H1 (cell line): Measurements from ENCODE around the gene CRYGA. TPM values are rescaled to one million over a fixed set of nuclear protein-coding genes. Genes with fewer than 3 reads are reported as not detected.

ENCODE experiments used
- CTCF ChIA-PET: fragments of 300-600 bp; sonication (Branson Sonifier 250); formaldehyde crosslinking; loops from one replicate; lab custom pipeline; 2021; ENCODE audit not compliant: partially characterized antibody; lab: Charles Lee
- POLR2A ChIA-PET: fragments of 300-600 bp; sonication (Branson Sonifier 250); formaldehyde crosslinking; loops from one replicate; lab custom pipeline; 2021; ENCODE audit warnings: inconsistent platforms; ENCODE audit not compliant: partially characterized antibody; lab: Charles Lee
- DNase-seq, 2 experiments: peaks; one replicate each; pipeline versions ENCODE4 v3.0.0 to v3.0.0-alpha.2; 2010 to 2022; ENCODE audit warnings: low spot score in 2 of 2, low read depth in 1 of 2, mixed read lengths in 1 of 2
- FAIRE-seq: peaks from 2 replicates; lab custom pipeline; 2011; peaks lifted over from hg19 to GRCh38; lab: Jason Lieb, UNC
- H2AFZ ChIP-seq: 2 replicates; pipeline ENCODE4 v1.8.1; 2012; ENCODE audit warnings: low read length, inconsistent platforms
- H2AK5ac ChIP-seq: 2 replicates; pipeline ENCODE4 v1.6.1; 2013; ENCODE audit warnings: low read depth, low read length
- H2BK120ac ChIP-seq: replicated peaks from 2 replicates; pipeline ENCODE3; 2013; ENCODE audit warnings: low read depth, low read length, inconsistent platforms
- H2BK12ac ChIP-seq: 2 replicates; pipeline ENCODE4 v1.6.1; 2013; ENCODE audit warnings: low read depth, low read length
- H2BK15ac ChIP-seq: 2 replicates; pipeline ENCODE4 v1.6.1; 2013; ENCODE audit warnings: low read length
- H2BK20ac ChIP-seq: 2 replicates; pipeline ENCODE4 v1.6.1; 2013; ENCODE audit warnings: low read length
- H2BK5ac ChIP-seq: 2 replicates; pipeline ENCODE4 v1.6.1; 2013; ENCODE audit warnings: low read depth, low read length
- H3K14ac ChIP-seq: 2 replicates; pipeline ENCODE4 v1.6.1; 2013; ENCODE audit warnings: inconsistent platforms; ENCODE audit not compliant: insufficient read length
- H3K18ac ChIP-seq: 2 replicates; pipeline ENCODE4 v1.6.1; 2013; ENCODE audit warnings: low read length; ENCODE audit errors: extremely low read depth
- H3K23ac ChIP-seq: 2 replicates; pipeline ENCODE4 v1.6.1; 2013; ENCODE audit warnings: inconsistent platforms; ENCODE audit not compliant: insufficient read length
- H3K23me2 ChIP-seq: 2 replicates; pipeline ENCODE4 v1.6.1; 2013; ENCODE audit warnings: low read depth, low read length
- H3K27ac ChIP-seq: 2 replicates; pipeline ENCODE4 v1.6.1; 2011; ENCODE audit warnings: low read depth, low read length, inconsistent platforms
- H3K27me3 ChIP-seq, 4 experiments: replicated peaks in 1 of 4; 1 replicate in 1 of 4; 2 replicates in 3 of 4; pipeline versions ENCODE4 v1.6.1 to v1.8.1; 2011 to 2013; ENCODE audit warnings: low read length in 3 of 4, mild to moderate bottlenecking in 3 of 4, inconsistent platforms in 2 of 4, mixed read lengths in 2 of 4, moderate library complexity in 1 of 4; ENCODE audit not compliant: control insufficient read depth in 3 of 4, insufficient read depth in 3 of 4; ENCODE audit errors: extremely low read depth in 1 of 4
- H3K36me3 ChIP-seq, 4 experiments: 2 replicates each; pipeline versions ENCODE4 v1.6.1 to v1.8.1; 2011 to 2013; ENCODE audit warnings: mild to moderate bottlenecking in 4 of 4, low read length in 3 of 4, moderate library complexity in 2 of 4, control low read depth in 1 of 4, inconsistent platforms in 1 of 4; ENCODE audit not compliant: insufficient read depth in 4 of 4, control insufficient read depth in 2 of 4
- H3K4ac ChIP-seq: replicated peaks from 2 replicates; pipeline ENCODE3; 2013; ENCODE audit warnings: low read length, low read depth, mixed read lengths, inconsistent platforms; ENCODE audit not compliant: insufficient read length
- H3K4me1 ChIP-seq, 4 experiments: replicated peaks in 1 of 4; 1 replicate in 1 of 4; 2 replicates in 3 of 4; pipeline versions ENCODE4 v1.6.1 to v1.8.1; 2011 to 2013; ENCODE audit warnings: low read length in 3 of 4, inconsistent platforms in 2 of 4, mixed read lengths in 1 of 4; ENCODE audit not compliant: insufficient read depth in 4 of 4, control insufficient read depth in 3 of 4
- H3K4me2 ChIP-seq, 2 experiments: 2 replicates each; pipeline versions ENCODE4 v1.6.1 to v1.8.1; 2011 to 2013; ENCODE audit warnings: low read depth in 2 of 2, low read length in 2 of 2, control low read depth in 1 of 2, inconsistent platforms in 1 of 2, mild to moderate bottlenecking in 1 of 2; ENCODE audit not compliant: insufficient read depth in 1 of 2
- H3K4me3 ChIP-seq, 4 experiments: fragments of 200-600, 300-600 bp in 1 of 4; sonication (generic), shearing (Covaris generic), sonication (Bioruptor Twin) in 1 of 4; 2 replicates each; pipeline versions ENCODE4 v1.5.1 to v1.8.1; 2011 to 2016; ENCODE audit warnings: low read length in 4 of 4, low read depth in 3 of 4, control low read depth in 2 of 4, inconsistent platforms in 2 of 4, mild to moderate bottlenecking in 2 of 4, mixed read lengths in 1 of 4, moderate library complexity in 1 of 4; ENCODE audit not compliant: insufficient read depth in 2 of 4; ENCODE audit errors: extremely low read depth in 1 of 4
- H3K56ac ChIP-seq: replicated peaks from 2 replicates; pipeline ENCODE3; 2013; ENCODE audit warnings: low read depth, mild to moderate bottlenecking, mixed read lengths, low read length, inconsistent platforms; ENCODE audit not compliant: insufficient read length
- H3K79me1 ChIP-seq: 2 replicates; pipeline ENCODE4 v1.6.1; 2013; ENCODE audit warnings: low read depth, low read length, control low read depth
- H3K79me2 ChIP-seq, 2 experiments: 2 replicates each; pipeline versions ENCODE4 v1.6.1 to v1.8.1; 2012 to 2013; ENCODE audit warnings: low read length in 2 of 2, mild to moderate bottlenecking in 2 of 2, inconsistent platforms in 1 of 2; ENCODE audit not compliant: insufficient read depth in 2 of 2, control insufficient read depth in 1 of 2
- H3K9ac ChIP-seq, 4 experiments: replicated peaks in 1 of 4; 1 replicate in 1 of 4; 2 replicates in 3 of 4; pipeline versions ENCODE4 v1.6.1 to v1.8.1; 2011 to 2013; ENCODE audit warnings: low read depth in 3 of 4, low read length in 3 of 4, control low read depth in 2 of 4, mild to moderate bottlenecking in 2 of 4, moderate library complexity in 2 of 4, inconsistent platforms in 1 of 4; ENCODE audit errors: extremely low read depth in 1 of 4
- H3K9me3 ChIP-seq, 2 experiments: 2 replicates each; pipeline versions ENCODE4 v1.6.1 to v1.8.1; 2012 to 2013; ENCODE audit warnings: mild to moderate bottlenecking in 2 of 2, moderate library complexity in 2 of 2, control low read depth in 1 of 2, inconsistent platforms in 1 of 2, low read depth in 1 of 2, low read length in 1 of 2, mixed read lengths in 1 of 2; ENCODE audit not compliant: insufficient read depth in 2 of 2
- H4K20me1 ChIP-seq, 2 experiments: replicated peaks in 1 of 2; 2 replicates each; pipeline versions ENCODE3 to v1.8.1; 2011 to 2013; ENCODE audit warnings: inconsistent platforms in 2 of 2, low read length in 2 of 2, mild to moderate bottlenecking in 1 of 2; ENCODE audit not compliant: insufficient read depth in 2 of 2, control insufficient read depth in 1 of 2
- H4K5ac ChIP-seq: 2 replicates; pipeline ENCODE4 v1.6.1; 2013; ENCODE audit warnings: low read length, low read depth, mixed read lengths, inconsistent platforms; ENCODE audit not compliant: insufficient read length
- H4K8ac ChIP-seq: 2 replicates; pipeline ENCODE4 v1.8.0; 2013; ENCODE audit warnings: mild to moderate bottlenecking, moderate library complexity, low read length, inconsistent platforms; ENCODE audit not compliant: insufficient read depth; ENCODE audit errors: extremely low read depth
- H4K91ac ChIP-seq: replicated peaks from 2 replicates; pipeline ENCODE3; 2013; ENCODE audit warnings: low read length, mixed read lengths, inconsistent platforms; ENCODE audit not compliant: insufficient read length
- ATF2 ChIP-seq: IDR thresholded peaks from 2 replicates; pipeline ENCODE4 v1.6.1; 2012; ENCODE audit warnings: low read length, inconsistent platforms
- EP300 ChIP-seq, 2 experiments: IDR thresholded peaks; 1 replicate in 1 of 2; 2 replicates in 1 of 2; pipeline ENCODE4 v1.6.1; 2011 to 2012; ENCODE audit warnings: low read depth in 2 of 2, low read length in 2 of 2, mild to moderate bottlenecking in 2 of 2, borderline replicate concordance in 1 of 2, inconsistent platforms in 1 of 2, moderate library complexity in 1 of 2
- FOSL1 ChIP-seq: IDR thresholded peaks from 2 replicates; pipeline ENCODE4 v1.6.1; 2011; ENCODE audit warnings: mild to moderate bottlenecking, low read depth, low read length, moderate library complexity; ENCODE audit not compliant: insufficient read depth
- HDAC2 ChIP-seq, 2 experiments: fragments of 300-600 bp in 1 of 2; sonication (generic) in 1 of 2; IDR thresholded peaks; 2 replicates each; pipeline ENCODE4 v1.6.1; 2011 to 2012; ENCODE audit warnings: low read depth in 2 of 2, low read length in 2 of 2, mild to moderate bottlenecking in 2 of 2, moderate library complexity in 2 of 2, borderline replicate concordance in 1 of 2, inconsistent platforms in 1 of 2
- HDAC6 ChIP-seq: IDR thresholded peaks from one replicate; pipeline ENCODE4 v1.7.1; 2012; ENCODE audit warnings: low read depth, mild to moderate bottlenecking, inconsistent platforms, low read length, moderate library complexity
- KDM1A ChIP-seq: fragments of 200-600, 300-600 bp; sonication (generic); IDR thresholded peaks from 2 replicates; pipeline ENCODE4 v1.7.1; 2016; ENCODE audit warnings: mild to moderate bottlenecking, low read length, borderline replicate concordance
- RFX5 ChIP-seq: IDR thresholded peaks from 2 replicates; pipeline ENCODE4 v1.6.1; 2011; ENCODE audit warnings: low read depth, low read length, improper control_type of control experiment, borderline replicate concordance
- SIRT6 ChIP-seq: IDR thresholded peaks from one replicate; pipeline ENCODE4 v1.7.1; 2012; ENCODE audit warnings: low read length, inconsistent platforms
- SIX5 ChIP-seq: IDR thresholded peaks from 2 replicates; pipeline ENCODE4 v1.6.1; 2011; ENCODE audit warnings: mild to moderate bottlenecking, low read depth, low read length
- SP2 ChIP-seq: IDR thresholded peaks from 2 replicates; pipeline ENCODE4 v1.6.1; 2012; ENCODE audit warnings: mild to moderate bottlenecking, low read length, inconsistent platforms
- TBP ChIP-seq: IDR thresholded peaks from 2 replicates; pipeline ENCODE4 v1.6.1; 2011; ENCODE audit warnings: low read depth, low read length, improper control_type of control experiment
- ZNF274 ChIP-seq: IDR thresholded peaks from 2 replicates; pipeline ENCODE4 v1.7.0; 2012; ENCODE audit warnings: low read length, borderline replicate concordance; ENCODE audit errors: extremely low read depth
- WGBS, 2 experiments: shearing (Covaris generic) in 1 of 2; methylation state at CpG; one replicate each; pipeline versions ENCODE4 v1.1.6 to v1.1.7; 2013 to 2015; ENCODE audit warnings: low lambda C conversion rate in 2 of 2, mixed read lengths in 2 of 2, inconsistent platforms in 1 of 2, low coverage in 1 of 2, missing lambda C conversion rate in 1 of 2; ENCODE audit not compliant: insufficient replicate concordance in 2 of 2, insufficient coverage in 1 of 2, insufficient read length in 1 of 2; ENCODE audit errors: extremely low coverage in 1 of 2, missing lambda C conversion rate in 1 of 2; 5-methylcytosine and 5-hydroxymethylcytosine counted together
- polyA plus RNA-seq, 7 experiments: library from polyadenylated mRNA; depleted of rRNA in 3 of 7; stranded (reverse) in 5 of 7; unstranded in 2 of 7; fragments of >200 nt in 5 of 7; fragments of 200-250 nt in 2 of 7; gene quantifications; 1 replicate in 5 of 7; 2 replicates in 1 of 7; 4 replicates in 1 of 7; pipeline versions ENCODE4 v1.2.1 to v1.2.3, GENCODE V29; 2011 to 2013; ENCODE audit warnings: missing spikeins in 2 of 7, mixed read lengths in 2 of 7
- total RNA-seq: library from RNA; stranded (reverse); fragmentation: NEBNext Ultra II Directional; extraction: Animal tissue kit (Norgen Biotek cat#: 25700); gene quantifications from 2 replicates; pipeline ENCODE4 v1.2.1, GENCODE V29; 2021

The CRYGA gene
- total and polyA plus RNA-seq, 2 of the 8 experiments (the other 6 are each of a cell fraction or from before 2014, with no cell fraction given) = not detected

GRCh38 chr2:208130712-208131110 is 32.7 kb downstream of the CRYGA start:
- H3K4me3 ChIP-seq = no peak overlapping the region
- no peak overlapping the region for H3K9ac ChIP-seq
- H2BK15ac ChIP-seq = no peak overlapping the region
- WGBS, 2 experiments = 89% methylated on average over 6 of the region's 6 CpGs; no CpG with 5 or more reads in 1 of the 2 experiments
- POLR2A ChIA-PET = interaction anchor here (1.0 kb wide), 1 partner anchor 15 kb away, joined by 4 read pairs; the partner anchor contains the start of gene CRYGB
- no peak overlapping the region for H3K4me2 ChIP-seq
- H2BK120ac ChIP-seq = no peak overlapping the region
- no peak overlapping the region for H2BK12ac ChIP-seq
- H4K91ac ChIP-seq = no peak overlapping the region
- H2AFZ ChIP-seq = no peak overlapping the region
- no peak overlapping the region for H3K4ac ChIP-seq
- CTCF ChIA-PET = interaction anchor here (0.6 to 3.7 kb wide), 7 partner anchors 11 to 45 kb away, joined by 3 to 17 read pairs (median 4); no protein-coding TSS in a partner anchor
- H4K5ac ChIP-seq = no peak overlapping the region
- H3K27me3 ChIP-seq = no peaks in the 10 kb centered on the region
- no peak overlapping the region for H2AK5ac ChIP-seq
- H3K4me1 ChIP-seq = no peaks in the 10 kb centered on the region
- H3K36me3 ChIP-seq = no peaks in the 10 kb centered on the region
- H3K18ac ChIP-seq = no peak overlapping the region
- no peaks in the 10 kb centered on the region for H4K20me1 ChIP-seq
- no peaks in the 10 kb centered on the region for H3K79me2 ChIP-seq
- no peak overlapping the region for H3K23ac ChIP-seq
- H3K79me1 ChIP-seq = no peaks in the 10 kb centered on the region
- FAIRE-seq (no peak), DNase-seq (no peak)
- H3K14ac ChIP-seq = no peak overlapping the region
- no peak overlapping the region for H2BK5ac ChIP-seq
- H3K23me2 ChIP-seq = no peaks in the 10 kb centered on the region
- no peak overlapping the region for H2BK20ac ChIP-seq
- H4K8ac ChIP-seq = no peak overlapping the region
- H3K27ac ChIP-seq = no peak overlapping the region
- H3K56ac ChIP-seq = no peak overlapping the region
- H3K9me3 ChIP-seq = no peaks in the 10 kb centered on the region
- no peak for TF ChIP-seq ZNF274
- no peak for TF ChIP-seq TBP
- TF ChIP-seq RFX5 = no peak
- no peak for TF ChIP-seq SIRT6
- TF ChIP-seq SIX5 = no peak
- no peak for TF ChIP-seq KDM1A
- no peak for TF ChIP-seq FOSL1
- no peak for TF ChIP-seq HDAC6
- no peak for TF ChIP-seq EP300 (IDR thresholded peaks at IDR 0.05; ENCODE audit: borderline replicate concordance in 1 of 2, low read depth in 2 of 2, low read length in 2 of 2)
- no peak for TF ChIP-seq ATF2
- no peak for TF ChIP-seq HDAC2 (IDR thresholded peaks at IDR 0.05; ENCODE audit: borderline replicate concordance in 1 of 2, low read depth in 2 of 2, low read length in 2 of 2)
- no peak for TF ChIP-seq SP2
